ENCODE results near the gene OAT. TPM values are rescaled to one million over a fixed set of nuclear protein-coding genes. Genes with fewer than 3 reads are reported as not detected.

The OAT gene
- total and polyA plus RNA-seq, 2 donors (not counting 3 experiments of a cell fraction or from before 2014, with no cell fraction given), result 69.9 to 90.8 TPM

DNA sequence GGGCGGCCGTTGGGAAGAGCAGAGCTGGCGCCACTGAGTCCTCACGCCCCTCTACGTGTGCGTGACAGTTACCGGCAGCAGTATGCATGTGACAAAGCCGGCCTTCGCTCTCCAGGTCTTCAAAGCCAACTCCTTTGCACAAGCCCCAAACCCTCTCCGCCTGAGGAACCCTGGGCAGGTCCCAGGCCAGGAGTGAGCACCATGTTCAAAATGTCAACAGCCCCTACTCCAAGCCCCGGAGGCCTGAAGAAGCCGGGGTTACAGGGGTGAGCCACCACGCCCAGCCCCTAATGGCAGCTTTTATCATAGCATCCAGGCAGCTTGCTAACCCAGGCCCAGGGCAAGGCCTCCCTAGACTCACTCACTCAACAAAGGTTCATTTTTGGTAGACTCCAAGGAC is 70.8 kb downstream of the OAT start:
- dilution Hi-C loops (cut with MboI; ENCODE audit: extremely low pct_ligation_motif_present, low sequenced_read_pairs), result no loop called here
- no peaks in the 10 kb centered on the region for H3K36me3 ChIP-seq (ENCODE audit: control insufficient read depth in 2 of 2, extremely low read depth in 1 of 2, insufficient read depth in 2 of 2, low read length in 2 of 2)
- H3K79me2 ChIP-seq (ENCODE audit: control insufficient read depth, insufficient read depth, low read length), result no peaks in the 10 kb centered on the region
- no peaks in the 10 kb centered on the region for H3K4me1 ChIP-seq (ENCODE audit: control insufficient read depth, extremely low read depth, insufficient read depth, low read length)
- FAIRE-seq, result no peak
- ChIA-PET CTCF (no interaction called here), POLR2A (no interaction called here)
- H3K9me3 ChIP-seq (replicated peaks; ENCODE audit: control insufficient read depth, insufficient read depth, low read length), result no peaks in the 10 kb centered on the region
- DNase-seq (ENCODE audit: low read depth, low spot score), result no peak
- no peaks in the 10 kb centered on the region for H3K27me3 ChIP-seq (ENCODE audit: control insufficient read depth in 2 of 2, insufficient read depth in 2 of 2, low read length in 2 of 2)
- H4K20me1 ChIP-seq (replicated peaks; ENCODE audit: control insufficient read depth, extremely low read depth, insufficient read depth, low read length), result no peaks in the 10 kb centered on the region
- no peak overlapping the region for H3K9ac ChIP-seq (replicated peaks; ENCODE audit: extremely low read depth, insufficient read depth, low read length)
- no TSS peak for BruUV-seq (replicated peaks)
- intact Hi-C loops (cut with micrococcal nuclease), result no loop called here
- H2AFZ ChIP-seq (ENCODE audit: low read depth, low read length), result no peak overlapping the region
- no peak overlapping the region for H3K4me2 ChIP-seq (ENCODE audit: insufficient read depth, low read length)
- H3K9me1 ChIP-seq (replicated peaks; ENCODE audit: control insufficient read depth, extremely low read depth, insufficient read depth, low read length), result no peaks in the 10 kb centered on the region
- H3K27ac ChIP-seq (ENCODE audit: insufficient read depth, low read depth, low read length), result no peak overlapping the region
- no peak overlapping the region for H3K4me3 ChIP-seq (replicated peaks in 1 of 3; ENCODE audit: insufficient read depth in 1 of 3, low read depth in 1 of 3, low read length in 3 of 3)
- TF ChIP-seq GATA2 (IDR thresholded peaks at IDR 0.05; ENCODE audit: insufficient read depth, insufficient read length, low read depth, low read length), result no peak
- TF ChIP-seq MYC (IDR thresholded peaks at IDR 0.05; ENCODE audit: low read depth, low read length), result no peak
- no peak for TF ChIP-seq POLR2A (IDR thresholded peaks at IDR 0.05; ENCODE audit: low read depth, low read length)

Other genes starting within 250 kb of the OAT start
- not detected in 2 replicates for gene NKX1-2, start 31.1 kb upstream of the OAT start, total RNA-seq
- gene NKX1-2, start 31.1 kb upstream of the OAT start, polyA plus RNA-seq, result not detected in 2 replicates
- gene LHPP, start 42.9 kb upstream of the OAT start, total RNA-seq, result 4.2 and 5.8 TPM in 2 replicates
- gene LHPP, start 42.9 kb upstream of the OAT start, polyA plus RNA-seq, result 9.3 and 11.2 TPM in 2 replicates